Hepatic stellate cell (primary cell): Measurements from ENCODE around the gene GALNT6.

Source experiments
- DNase-seq: peaks from one replicate; pipeline ENCODE4 v3.0.0; 2011; ENCODE audit warnings: low spot score

The GALNT6 gene

DNA sequence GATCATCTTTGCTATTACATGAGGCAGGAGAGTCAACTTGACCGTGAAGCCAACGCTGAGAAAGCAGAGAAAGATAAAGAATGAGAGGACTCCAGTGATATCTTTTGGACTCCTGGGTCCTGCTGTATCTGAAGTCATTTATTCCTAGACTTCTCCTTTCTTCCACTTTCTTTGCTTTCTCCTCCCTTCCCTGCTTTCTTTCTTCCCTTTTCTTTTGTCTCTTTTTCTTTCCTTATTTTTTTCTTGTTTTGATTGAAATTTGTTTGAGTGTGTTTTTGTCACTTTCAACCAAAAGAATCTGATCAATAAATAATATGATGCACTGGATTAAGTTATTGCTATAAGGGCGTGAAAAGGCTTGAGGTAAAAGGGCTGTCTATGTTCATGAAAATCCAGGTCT lies 13.4 kb upstream of the GALNT6 start:
- no peak for DNase-seq

DNA sequence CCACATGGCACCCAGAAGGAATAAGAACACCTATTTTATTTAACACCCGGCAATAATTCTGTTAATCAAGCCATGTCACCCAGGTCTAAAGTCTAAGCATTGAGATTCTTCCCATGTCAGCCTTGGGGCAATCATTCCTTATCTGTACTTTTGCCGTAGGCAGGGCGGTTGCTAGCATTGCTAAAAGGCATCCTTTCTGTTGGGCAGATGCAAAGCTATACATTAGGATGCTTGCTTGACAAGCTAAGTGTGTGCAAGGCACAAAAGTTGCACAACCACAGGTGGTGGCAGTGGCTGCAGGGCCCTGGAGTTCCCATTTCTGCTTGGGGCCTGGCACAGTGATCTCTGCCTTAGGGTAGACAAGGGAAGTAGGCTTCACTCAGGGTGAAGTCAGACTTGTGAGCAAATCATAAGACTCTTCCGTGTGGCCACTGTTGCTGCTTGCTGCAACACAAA lies 12.5 kb upstream of the GALNT6 start:
- no peak for DNase-seq

DNA sequence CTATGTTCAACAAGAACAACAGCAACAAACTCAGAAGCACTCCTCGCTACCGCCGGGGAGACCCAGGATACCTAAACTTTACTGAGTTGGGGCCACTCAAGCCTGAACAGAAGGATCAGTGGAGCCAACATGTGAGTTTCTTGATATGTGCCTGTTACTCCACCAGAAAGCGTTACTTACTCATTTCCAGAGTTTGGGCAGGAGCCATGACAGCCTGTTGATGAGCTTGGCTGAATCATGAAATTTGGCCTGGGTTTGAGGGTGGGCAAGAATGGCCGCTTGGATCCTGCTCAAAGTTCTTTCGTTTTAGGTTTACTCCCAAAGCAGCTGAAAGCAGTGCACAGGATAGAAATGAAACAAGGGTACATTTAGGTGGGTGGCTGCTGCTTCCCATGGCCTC lies 12.0 kb upstream of the GALNT6 start:
- DNase-seq, result no peak

DNA sequence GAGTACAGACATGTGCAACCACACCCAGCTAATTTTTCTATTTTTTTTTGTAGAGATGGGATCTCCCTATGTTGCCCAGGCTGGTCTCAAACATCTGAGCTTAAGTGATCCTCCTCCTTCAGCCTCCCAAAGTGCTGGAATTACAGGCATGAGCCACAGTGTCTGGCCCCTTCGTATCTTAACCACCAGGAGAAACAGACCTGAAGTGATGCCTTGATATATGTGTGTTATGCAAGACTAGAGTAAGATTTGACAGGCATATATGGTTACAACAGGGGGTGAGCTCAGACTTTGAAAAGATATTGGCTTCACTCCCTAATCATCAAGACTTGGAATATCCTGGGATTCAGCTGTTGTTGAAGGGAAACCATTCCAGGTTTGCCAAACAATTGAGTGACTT lies 10.7 kb upstream of the GALNT6 start:
- DNase-seq, result no peak

DNA sequence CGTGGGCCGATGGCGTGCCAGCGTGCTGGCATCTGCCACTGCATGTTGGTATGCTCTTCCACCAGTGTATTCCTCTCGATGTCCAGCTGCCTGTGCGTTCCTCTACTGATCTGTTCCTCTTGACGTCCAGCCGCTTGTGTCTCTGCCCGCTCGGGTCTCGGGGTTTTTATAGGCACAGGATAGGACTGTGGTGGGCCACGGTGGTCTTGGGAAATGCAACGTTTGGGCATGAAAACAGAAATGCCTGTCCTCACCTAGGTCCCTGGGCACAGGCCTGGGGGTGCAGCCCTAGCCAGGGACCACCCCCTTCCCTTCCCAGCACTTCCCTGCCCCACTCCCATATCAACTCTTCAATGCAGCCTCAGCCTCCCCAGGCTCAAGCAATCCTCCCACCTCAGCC lies 10.3 kb upstream of the GALNT6 start:
- DNase-seq, result no peak

DNA sequence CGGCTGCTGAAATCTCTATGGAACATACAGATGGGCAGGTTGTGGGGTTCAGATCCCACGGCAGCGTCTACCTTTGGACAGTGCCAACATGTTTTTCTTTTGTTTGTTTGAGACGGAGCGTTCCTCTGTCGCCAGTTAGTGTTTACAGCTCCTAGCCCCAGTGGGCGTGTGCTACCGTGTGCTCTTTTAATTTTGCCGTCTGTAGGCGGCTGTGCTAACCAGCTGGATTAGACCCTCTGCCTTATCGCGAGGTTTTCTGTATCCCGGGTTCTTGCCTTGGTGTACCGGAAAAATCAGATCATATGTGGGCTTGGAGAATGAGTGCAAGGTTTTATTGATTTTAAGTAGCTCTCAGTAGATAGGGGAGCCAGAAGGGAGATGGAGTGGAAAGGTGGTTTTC lies 9.8 kb upstream of the GALNT6 start:
- DNase-seq, result no peak

DNA sequence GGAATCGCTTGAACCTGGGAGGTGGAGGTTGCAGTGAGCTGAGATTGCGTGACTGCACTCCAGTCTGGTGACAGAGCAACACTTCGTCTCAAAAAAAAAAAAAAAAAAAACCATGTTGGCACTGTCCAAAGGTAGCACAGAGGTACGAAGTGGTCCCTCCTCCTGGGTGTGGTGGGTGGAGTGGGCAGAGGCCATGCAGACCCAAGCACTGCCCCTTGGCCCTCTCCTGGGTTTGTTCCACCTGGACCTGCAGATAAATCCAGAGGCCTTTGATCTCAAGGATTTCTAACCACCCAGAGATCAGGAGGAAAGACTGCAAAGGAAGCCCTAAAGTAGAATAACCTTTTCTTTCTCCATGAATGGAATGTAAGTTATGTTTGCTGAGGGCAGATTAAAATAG lies 8.7 kb upstream of the GALNT6 start:
- no peak for DNase-seq

DNA sequence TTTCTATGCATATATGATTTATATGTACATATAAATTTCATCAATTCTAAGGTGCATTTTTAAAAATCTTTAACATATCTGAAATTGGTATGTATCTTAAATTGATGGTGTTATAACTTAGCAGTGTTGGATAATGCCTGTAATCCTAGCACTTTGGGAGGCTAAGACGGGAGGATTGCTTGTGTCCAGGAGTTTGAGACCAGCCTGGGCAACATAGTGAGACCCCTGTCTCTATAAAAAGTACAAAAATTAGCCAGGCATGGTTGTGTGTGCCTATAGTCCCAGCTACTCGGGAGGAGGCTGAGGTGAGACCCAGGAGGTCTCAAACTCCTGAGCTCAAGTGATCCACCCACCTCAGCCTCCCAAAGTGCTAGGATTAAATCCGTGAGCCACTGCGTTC lies 6.5 kb upstream of the GALNT6 start:
- DNase-seq, result no peak

DNA sequence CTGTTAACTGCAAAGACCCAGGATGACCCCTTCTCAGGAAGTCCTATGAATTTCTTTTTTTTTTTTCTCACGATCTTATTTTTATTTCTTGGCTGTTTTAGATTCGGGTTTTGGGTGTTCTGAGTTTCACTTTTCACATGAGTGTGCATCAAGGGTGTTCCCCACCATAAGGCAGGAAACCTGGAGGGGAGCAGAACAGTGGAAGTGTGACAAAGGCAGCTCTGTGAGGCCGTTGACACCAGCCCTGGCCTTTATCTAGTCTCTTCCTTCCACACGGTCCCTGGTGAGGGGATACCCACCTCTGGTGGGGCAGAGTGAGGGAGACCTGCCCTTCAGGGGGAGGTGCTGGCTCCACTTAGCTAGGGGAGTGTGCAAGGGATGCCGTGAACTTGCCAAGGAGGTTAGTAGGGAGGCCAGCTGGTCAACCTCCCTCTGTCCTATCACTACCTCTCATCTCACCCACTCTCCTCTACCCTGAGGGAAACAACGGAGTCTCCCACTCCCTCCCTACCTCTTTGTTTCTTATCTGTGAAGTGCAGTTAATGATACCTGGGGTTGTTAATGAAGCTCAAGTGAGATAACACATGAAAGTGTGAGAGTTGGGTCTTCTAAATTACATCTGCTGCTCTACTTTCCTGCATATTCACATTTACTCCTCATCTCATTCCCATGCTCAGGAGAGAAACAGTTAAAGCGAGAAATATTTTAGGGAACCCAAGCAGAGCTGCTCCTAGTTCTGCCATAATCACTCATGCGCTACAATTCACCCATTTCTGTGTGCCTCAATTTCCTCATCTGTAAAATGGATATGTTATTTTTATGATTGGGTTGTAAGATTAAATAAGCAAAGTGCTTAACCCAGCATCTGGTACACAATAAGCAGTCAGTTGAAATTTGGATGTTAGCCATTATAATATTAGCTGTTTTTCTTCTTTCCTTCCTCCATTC lies 4.4 kb upstream of the GALNT6 start:
- DNase-seq, result no peak

DNA sequence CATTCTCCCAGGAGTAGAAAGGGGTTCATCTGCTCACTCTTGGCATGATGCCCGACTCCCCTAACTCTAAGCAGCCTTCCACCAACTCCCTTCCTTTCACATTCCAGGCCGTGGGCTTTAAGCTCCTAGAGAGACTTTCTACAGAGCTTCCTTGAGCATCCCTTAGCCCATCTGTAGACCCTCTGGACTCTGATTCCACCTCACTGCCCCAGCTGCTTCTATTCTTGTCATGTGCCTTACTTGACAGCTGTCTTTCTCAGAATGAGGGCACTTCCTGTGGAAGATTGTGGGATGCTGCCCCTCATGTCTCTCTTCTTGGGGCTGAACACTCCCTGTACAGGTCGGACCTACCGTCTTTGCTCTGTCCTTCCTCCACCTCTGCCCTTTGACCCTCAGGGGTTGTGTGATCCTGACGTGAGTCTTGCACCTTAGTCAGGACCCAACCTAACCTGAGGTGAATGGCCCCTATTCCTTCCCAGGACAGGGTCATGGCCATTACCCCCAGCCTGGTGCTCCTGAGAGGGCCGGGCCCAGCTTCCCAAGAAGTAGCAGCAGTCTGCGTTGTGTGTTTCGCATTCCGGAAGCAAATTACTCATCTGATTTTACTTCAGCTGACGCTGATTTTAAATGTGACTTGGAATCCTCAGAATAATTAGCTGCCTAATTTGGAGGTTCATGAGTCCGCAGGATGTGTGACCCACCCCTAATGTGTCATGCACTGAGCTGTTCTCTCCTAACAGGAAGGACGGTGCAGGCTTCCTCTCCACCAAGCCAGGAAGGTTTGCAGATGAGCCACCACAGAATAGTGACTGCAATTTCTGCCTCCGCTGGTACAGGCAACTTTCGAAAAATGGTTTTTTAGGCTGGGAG lies 2.7 kb upstream of the GALNT6 start:
- peak; percentile 69 for DNase-seq

DNA sequence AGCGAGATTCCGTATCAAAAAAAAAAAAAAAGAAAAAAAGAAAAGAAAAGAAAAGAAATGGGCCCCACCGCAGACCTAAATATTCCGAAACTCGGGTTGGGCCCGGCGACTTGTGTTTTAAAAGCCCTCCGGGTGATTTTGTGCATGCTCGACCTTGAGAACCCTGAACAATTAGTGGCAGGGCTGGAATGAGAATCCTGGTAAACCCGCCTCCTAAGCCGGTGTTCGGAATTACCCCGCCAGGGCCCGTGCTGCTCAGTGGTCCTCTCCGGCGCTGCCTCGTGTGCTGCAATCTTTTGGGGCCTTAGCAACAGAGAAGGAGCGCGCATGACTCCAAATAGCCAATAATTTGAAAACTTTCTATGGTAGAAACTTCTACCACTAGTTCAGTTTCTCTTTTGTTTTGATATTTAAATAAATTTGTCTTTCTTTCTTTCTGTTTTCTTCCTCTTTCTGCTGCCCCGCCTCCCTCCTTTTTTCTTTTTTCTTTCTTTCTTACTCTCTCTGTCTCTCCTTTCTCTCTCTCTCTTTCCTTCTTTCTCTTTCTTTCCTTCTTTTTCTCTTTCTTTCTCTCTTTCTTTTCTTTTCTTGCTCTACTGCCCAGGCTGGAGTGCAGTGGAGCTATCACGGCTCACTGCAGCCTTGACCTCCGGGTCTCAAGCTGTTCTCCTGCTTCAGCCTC lies 1.5 kb upstream of the GALNT6 start:
- no peak for DNase-seq

DNA sequence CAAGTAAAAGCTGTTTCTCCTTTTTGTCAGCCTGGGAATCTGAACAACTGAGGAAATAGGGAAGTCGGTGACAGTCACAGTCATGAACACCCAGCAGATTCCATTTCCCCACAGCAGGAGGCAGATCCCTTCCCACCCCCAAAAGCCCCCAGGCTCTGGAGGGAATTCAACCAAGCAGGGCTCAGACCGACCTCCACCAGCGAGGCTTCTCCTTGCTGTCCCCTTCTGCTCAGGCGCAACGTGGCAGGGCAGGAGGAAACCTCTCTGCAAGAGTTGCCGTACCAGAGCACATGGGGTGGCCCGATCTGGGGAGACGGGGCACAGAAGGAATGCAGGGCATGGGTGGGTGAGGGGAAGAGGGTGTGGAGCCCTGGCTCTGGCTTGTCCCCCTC lies 319 bp downstream of the GALNT6 start:
- no peak for DNase-seq

DNA sequence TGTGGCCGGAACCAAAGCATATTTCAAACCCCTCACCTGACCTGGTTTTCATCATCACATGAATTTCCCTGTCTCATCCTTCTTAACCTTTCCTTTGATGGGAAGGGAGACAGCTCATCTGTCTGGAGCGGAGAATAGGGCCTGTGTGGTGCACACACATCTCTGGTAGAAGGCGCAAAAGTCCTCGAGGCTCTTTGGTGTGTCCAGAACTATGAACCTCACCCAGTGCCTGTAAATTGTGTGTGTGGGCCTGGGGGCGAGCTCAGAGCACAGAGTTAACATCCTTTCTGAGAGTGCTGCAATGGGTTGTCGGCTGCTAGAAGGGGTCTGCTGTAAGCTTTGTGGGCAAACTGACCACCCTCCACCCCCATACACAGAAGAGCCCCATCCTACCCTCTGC lies 749 bp downstream of the GALNT6 start:
- no peak for DNase-seq

DNA sequence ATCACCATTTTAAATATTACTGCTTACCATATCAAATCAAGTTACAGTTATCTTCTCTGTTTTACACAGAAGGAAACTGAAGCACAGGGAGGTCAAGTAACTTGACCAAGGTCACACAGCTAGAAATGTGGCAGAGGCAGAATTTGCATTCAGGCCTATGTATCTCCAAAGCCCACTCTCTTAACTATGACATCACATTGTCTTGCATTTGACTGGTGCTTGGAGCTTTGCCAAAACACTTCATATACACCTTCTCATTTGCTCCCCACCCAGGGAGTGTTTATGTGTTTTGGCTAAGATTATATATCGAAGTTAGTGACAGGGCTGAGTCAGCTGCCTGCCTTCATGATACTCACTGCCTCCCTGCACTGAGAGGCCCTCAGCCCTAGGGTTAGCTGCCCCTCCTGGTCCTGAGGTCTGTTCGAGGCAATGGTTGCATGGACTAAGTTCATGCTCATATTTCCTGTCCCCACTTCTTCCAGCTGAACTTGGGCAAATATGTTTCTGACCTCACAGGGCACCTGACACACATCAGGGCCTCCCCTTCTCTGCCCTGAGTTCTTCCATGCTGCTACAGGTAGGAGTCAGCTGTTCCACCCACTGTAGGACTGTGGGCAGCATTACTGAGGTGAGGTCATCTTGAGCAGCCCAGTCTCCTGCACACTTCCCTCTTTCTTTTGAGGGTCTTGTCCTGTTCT lies 1.8 kb downstream of the GALNT6 start:
- no peak for DNase-seq

DNA sequence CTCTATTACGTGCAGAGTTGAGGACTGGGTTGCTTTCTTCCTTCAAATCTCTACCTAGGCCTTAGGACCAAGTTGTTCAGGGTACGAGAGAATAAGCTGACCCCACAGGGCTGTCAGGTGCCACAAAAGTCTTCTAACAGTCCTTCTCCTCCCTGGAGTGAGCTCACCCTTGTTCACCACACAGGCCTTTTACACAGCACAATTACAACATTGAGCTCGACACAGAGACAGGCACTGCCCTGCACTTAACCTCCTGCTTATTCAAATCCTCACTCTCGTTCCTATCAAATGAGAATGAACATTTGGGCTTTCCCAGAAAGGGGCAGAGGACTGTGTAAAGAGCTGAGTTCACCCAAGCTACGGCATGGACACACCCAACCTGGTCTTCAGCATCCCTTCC lies 2.4 kb downstream of the GALNT6 start:
- DNase-seq, result no peak

DNA sequence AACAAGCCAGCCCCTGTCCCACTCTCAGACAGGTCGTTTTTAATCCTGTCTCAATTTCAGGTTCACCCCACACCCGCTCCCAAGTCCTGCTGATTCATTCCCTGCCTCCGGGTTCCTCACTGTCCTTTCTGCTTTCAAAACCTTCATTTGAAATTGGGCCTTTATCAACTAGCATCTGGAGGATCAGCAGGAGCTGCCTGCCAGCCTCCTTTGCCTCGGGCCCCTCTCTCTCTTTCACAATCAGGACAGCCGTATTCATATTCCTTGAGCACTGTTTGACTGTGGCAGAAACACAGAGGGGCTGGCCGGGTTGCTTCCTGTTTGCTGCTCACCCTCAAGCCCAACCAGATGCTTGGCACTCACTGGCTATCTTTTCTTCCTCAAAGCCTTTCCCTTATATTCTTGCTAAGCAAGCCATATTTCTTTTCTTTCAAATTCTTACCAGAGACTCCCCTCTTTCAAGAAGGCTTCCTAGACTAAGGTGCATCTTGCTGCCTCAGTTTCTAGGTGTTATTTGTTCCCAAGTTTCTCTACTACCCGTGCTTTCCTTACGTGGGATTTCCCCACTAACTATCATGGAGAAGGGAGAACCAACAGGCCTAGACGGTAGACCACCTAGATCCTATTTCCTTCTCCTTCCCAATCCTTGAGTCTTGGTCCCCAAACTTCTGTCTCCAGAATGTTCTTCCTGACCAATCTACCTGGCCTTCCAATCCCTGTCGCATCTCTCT lies 3.0 kb downstream of the GALNT6 start:
- DNase-seq, result no peak

DNA sequence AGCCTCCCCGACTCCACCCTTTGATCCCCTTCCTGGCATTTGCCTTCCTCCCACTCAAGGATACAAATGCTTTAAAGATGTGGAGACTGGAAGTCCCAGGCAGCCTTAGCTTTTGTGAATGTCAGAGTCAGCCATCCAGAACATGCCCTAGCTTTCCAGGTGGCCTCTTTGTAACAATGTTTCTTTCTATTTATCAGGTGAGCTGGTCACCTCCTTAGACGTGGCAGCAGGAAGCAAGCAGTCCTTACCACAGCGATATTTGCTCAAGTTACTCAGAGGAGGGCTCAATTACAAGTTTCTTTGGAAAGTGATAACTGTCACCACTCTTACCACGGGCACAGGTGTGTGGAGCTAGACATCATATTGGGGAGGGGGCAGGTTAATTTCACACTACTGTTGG lies 4.9 kb downstream of the GALNT6 start:
- no peak for DNase-seq

DNA sequence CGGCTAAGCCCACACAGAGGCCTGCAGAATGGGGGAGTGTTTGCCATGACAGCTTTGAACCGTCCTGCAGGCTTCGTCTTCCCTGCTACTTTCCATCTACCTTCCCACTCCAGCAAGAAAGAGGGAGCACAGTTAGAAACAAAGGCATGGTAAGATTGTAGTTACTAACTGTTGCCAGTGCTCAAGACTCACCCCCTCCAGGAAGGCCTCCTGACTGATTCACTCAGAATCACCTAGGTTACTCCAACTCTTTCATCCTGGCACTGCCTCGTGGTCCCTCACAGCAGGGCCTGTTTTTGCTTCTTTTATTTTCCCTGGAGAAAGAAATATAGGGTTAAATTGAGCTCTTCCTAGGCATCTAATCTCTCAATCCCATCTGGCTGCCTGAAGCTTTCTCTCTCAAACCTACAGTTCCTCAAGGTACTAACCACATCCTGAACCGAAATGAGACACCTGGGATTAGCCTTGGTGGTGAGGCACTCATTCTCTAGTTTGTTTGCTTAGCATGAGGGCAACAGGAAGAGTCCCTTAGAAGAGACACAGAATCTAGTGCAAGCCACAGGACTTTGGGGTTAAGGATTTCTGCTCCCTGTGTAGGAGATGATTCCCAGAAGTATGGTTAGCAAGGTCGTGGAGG lies 7.8 kb downstream of the GALNT6 start:
- DNase-seq, result no peak

DNA sequence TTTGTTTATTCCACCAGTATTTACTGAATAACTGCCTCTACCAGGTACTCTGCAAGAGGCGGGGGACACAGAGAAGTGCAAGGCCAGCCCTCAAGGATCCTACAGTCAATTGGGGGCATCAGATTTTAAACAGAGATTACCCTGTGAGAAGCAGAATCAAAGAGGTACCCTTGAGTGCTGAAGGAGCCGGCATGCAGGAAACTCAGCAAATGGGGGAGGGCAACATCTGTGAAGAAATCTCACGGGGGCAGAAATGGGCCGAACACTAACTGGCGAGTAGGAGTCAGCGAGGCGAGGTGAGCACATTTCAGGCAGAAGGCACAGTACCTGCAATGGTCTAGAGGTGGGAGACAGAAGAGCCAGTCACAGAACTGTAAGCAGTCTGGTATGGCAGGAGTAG lies 9.0 kb downstream of the GALNT6 start:
- DNase-seq, result no peak

DNA sequence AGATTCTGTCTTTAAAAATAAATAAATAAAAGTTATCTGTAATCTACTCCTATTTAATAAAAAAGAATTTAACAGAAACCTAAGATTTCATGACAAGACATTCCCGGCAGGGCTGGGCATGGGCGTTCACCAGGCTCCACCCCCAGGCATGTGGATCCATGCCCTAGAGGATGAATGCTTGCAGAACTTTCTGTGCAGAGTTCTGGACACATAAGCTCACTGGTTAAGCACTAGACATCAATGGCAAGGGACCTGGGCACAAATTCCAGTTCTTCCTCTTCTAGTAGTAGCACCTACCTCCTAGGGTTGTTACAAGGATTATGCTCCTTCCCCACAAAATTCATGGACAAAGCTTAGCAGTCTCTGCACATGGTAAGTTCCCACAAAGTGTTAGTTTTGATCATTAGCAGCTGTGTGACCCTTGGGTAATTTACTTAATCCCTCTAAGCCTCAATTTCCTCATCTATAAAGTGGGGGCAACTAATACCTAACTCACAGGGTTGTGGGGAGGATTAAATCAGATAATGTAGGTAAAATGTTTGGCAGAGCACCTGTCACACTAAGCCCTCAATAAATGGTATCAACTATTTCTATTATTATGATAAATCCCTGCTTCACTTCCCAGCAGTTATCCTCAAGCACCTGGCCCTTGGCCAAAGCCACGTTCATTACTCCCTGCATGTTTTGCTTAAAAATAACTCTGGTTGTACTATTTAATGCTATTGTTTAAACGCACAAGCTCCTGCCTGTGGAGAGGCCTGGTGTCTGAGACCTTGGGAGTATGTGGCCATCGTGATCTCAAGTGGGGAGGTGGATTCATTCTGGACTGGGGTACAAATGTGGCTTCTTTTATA lies 9.8 kb downstream of the GALNT6 start:
- no peak for DNase-seq
